Stomach (tissue), 4 donors: ENCODE data around the gene COL21A1.

Experiments used
- CTCF ChIP-seq, 7 experiments: fragments of 450-650 bp in 4 of 7; fragments of 200-600 bp in 3 of 7; sonication (generic) in 3 of 7; IDR thresholded peaks; one replicate each; pipeline ENCODE4 v1.5.1; 2016 to 2019; ENCODE audit warnings: antibody characterized with exemption in 7 of 7, control low read depth in 2 of 7, mild to moderate bottlenecking in 1 of 7
- POLR2A ChIP-seq, 4 donors: fragments of 450-650 bp; IDR thresholded peaks; one replicate each; pipeline ENCODE4 v1.6.1; 2016; ENCODE audit warnings: antibody characterized with exemption in 4 of 4, control low read depth in 2 of 4, mild to moderate bottlenecking in 1 of 4, moderate library complexity in 1 of 4

DNA sequence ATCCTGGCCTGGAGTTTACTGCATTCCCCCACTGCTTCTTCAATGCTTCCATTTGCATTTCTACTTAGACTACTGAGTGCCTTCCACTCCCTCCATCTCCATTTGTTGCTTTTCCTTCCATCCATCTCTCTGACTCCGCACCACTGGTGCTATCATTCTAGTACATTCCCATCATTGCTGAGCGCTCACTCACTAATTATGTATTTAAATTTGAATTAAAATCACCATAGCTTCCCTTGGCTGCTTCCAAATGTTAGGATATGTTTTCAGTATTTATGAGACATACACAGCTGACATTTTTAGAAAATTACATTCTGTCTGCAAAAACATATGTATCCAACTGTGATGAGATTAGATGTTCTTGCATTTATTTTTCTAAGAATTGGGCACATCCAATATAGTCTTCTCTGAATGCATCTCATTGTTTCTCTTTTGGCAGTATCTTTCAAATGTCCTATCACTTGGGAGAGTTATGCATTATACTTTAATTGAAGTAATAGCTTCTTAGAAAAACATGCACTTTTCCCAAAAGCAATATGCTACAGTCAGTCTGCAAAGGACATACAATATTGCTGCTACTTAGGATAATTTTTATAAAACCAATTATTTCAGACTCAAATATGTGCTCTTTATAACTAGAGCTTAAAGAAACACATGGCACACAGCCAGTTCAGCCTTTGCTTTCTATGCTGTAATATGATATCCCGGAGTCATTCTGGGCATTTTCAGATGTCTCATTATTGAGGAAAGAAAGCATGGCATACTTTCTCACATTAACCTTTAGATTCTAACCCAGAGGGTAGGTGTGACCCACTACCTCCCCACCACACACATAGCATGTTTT lies 12.1 kb upstream of the COL21A1 start:
- no peak for TF ChIP-seq POLR2A (IDR thresholded peaks at IDR 0.05)
- no peak for TF ChIP-seq CTCF (IDR thresholded peaks at IDR 0.05)
